Thyroid gland (tissue), 4 donors: ENCODE measurements around the gene ARID3A.

Experiments
- POLR2A ChIP-seq, 2 donors: fragments of 450-650 bp; IDR thresholded peaks; one replicate each; pipeline ENCODE4 v1.6.1; 2017; ENCODE audit warnings: antibody characterized with exemption in 2 of 2, mild to moderate bottlenecking in 2 of 2, moderate library complexity in 1 of 2
- TF ChIP-seq, protein P1 (sequence below), 6 experiments: fragments of 200-600 bp in 3 of 6; fragments of 450-650 bp in 3 of 6; sonication (generic) in 3 of 6; IDR thresholded peaks; one replicate each; pipeline ENCODE4 v1.5.1; 2016 to 2019; ENCODE audit warnings: antibody characterized with exemption in 6 of 6, mild to moderate bottlenecking in 2 of 6, inconsistent platforms in 1 of 6, moderate library complexity in 1 of 6

DNA sequence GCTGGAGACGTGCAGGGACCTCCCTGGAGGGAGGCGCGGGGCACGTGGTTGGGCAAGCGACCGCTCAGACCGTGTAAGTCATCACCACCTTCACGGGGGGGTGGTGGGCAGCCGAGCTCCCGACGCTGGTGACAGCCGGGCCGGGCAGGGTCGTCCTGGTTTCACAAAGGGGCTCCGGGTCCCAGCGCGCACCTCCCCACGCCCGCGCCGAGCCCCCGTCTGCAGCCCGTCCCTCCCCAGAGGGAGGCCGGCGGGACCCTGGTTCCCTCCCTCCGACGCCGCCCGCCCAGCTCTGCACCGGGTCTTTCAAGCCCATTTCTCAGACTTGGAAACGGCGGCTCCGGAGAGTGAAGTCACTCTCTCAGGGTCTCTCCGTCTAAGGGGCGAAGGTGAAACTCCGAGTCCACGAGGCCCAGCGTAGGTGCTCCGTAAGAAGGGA lies 729 bp upstream of the ARID3A start:
- TF ChIP-seq, protein P1, sequence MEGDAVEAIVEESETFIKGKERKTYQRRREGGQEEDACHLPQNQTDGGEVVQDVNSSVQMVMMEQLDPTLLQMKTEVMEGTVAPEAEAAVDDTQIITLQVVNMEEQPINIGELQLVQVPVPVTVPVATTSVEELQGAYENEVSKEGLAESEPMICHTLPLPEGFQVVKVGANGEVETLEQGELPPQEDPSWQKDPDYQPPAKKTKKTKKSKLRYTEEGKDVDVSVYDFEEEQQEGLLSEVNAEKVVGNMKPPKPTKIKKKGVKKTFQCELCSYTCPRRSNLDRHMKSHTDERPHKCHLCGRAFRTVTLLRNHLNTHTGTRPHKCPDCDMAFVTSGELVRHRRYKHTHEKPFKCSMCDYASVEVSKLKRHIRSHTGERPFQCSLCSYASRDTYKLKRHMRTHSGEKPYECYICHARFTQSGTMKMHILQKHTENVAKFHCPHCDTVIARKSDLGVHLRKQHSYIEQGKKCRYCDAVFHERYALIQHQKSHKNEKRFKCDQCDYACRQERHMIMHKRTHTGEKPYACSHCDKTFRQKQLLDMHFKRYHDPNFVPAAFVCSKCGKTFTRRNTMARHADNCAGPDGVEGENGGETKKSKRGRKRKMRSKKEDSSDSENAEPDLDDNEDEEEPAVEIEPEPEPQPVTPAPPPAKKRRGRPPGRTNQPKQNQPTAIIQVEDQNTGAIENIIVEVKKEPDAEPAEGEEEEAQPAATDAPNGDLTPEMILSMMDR (IDR thresholded peaks at IDR 0.05): no peak
- no peak for TF ChIP-seq POLR2A (IDR thresholded peaks at IDR 0.05)
